ENCODE data around the gene MCU.
"Not testable (repeated sequence)": the region's sequence is repeated elsewhere in the genome, so short reads cannot be mapped to it uniquely, and the experiment has no call there.

Gene MCU

GRCh38 chr10:72687035-72687434, 4.9 kb upstream of the MCU start:
- DNase-seq: no peak

- DNase-seq: no peak
Measured at GRCh38 chr10:72688208-72688651, 3.7 kb upstream of the MCU start.

GRCh38 chr10:72689660-72690059, 2.3 kb upstream of the MCU start:
- DNase-seq: no peak

- DNase-seq: no peak
Measured at GRCh38 chr10:72690071-72690755, 1.7 kb upstream of the MCU start.

GRCh38 chr10:72691470-72691862, 477 bp upstream of the MCU start:
- no peak for DNase-seq

GRCh38 chr10:72692744-72692993, 726 bp downstream of the MCU start:
- no peak for DNase-seq

DNA sequence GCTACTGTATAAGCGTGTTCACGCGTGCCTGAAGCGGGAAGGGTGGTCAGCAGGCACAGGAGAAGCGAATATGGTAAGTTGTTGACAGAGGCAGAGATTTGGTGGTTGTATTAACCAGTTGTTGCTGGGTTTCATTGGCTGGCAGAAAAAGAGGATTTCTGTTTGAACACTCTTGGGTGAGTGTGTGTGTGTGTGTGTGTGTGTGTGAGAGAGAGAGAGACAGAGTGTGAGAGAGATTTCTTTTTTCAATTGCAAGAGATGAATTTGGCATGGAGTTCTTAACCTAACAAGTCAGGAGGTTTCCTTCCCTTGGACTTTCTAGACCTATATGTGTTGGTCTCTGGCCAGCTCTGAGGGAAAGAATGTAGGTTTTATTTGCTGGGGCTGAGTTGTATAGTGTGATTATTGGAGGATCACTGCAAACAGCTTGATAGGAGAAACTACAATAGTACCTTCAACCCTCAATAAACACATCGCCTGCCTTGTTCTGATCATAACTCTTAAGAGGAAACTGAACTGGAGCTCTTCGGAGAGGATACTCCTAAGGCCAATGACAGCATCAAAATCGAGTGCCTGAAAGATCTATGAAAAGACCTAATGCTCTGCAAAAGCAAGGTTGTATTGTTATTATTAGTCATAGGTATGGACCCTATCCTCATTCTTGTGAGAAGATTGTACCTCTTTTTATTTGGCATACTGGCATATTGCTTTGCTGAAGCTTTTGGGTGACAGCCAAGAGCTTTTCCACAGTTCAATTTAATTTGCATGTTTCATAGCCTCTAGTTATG, 1.2 kb downstream of the MCU start:
- DNase-seq: no peak

GRCh38 chr10:72694476-72695369, 2.8 kb downstream of the MCU start:
- no peak for DNase-seq

GRCh38 chr10:72695496-72695895, 3.6 kb downstream of the MCU start:
- DNase-seq: no peak

GRCh38 chr10:72697716-72698115, 5.8 kb downstream of the MCU start:
- no peak for DNase-seq

GRCh38 chr10:72702465-72702864, 10.5 kb downstream of the MCU start:
- DNase-seq: not testable (repeated sequence)

- DNase-seq: no peak
Measured at GRCh38 chr10:72702868-72703581, 11.1 kb downstream of the MCU start.

DNA sequence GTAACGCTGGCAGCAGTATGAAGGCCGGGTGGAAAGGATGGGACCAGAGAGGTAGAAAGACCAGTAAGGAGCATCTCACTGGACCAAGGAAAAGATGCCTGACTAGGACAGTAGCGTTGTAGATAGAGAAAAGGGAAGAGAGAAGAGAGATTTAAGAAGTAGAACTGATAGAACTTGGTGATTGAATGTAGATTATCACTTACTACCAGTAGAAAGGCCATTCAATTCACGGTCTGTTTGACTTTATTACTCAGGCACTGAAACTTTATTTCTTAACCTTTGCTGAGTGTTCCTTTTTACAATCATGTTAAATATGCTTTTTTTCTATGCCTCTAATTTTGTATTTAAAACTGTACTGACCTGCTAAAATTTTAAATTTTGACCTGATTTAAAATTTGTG, 12.2 kb downstream of the MCU start:
- DNase-seq: no peak

DNA sequence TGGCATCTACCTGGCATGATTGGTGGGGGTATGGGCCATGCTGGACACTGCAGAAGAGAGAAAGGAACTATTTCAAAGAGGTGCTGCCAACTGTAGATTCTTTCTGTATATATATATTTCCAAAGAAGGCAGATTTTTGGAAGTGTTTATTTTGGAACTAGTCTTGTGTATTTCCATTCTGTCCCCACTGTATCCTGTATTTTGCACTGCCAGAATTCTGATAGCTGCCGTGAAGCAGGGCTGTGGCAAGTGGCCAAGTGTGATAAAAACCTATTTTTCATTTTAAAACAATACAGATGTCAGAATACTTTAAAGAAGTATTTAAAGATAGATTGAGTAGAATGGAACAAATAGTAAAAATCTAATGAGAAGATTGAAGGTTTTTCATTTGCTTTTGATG, 17.1 kb downstream of the MCU start:
- no peak for DNase-seq

DNA sequence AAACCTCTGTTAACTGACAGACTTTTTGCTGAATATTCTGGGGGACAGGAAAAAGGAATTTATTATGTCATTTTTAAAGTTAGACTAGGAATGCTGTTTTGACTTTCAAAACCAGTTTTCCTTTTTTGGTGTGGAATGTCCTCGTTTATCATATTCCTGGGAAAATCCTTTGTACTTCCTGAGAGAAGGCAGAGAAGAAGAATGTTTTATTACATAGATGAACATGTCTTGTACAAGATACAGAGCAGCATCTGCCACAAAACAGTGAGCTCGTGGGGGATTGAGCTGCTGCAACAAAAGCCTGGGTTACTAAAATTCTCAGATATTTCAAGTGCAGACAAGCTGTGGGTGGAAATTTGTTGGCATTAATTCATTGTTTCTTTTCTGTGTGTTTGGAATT, 20.2 kb downstream of the MCU start:
- no peak for DNase-seq

- DNase-seq: no peak
Measured at GRCh38 chr10:72719941-72720592, 28.1 kb downstream of the MCU start.

GRCh38 chr10:72720814-72721660, 29.1 kb downstream of the MCU start:
- DNase-seq: no peak

DNA sequence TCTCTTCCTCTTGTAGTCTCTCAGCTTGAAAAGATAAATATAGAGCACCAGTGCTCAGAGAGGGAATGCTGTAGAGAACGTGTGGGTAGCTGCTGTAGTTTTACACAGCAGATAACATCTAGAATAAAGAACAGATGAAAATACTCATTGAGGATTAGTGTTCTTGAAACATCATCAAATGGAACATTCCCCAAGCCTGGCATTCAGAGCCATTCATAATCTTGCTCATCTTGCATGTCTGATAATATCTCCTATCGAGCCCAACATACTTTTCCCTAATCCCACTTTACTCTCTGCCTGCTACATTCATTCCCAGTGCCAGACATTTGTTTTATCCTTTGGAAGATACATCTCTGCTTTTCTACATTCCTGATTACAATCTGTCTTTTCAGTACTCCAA, 35.2 kb downstream of the MCU start:
- DNase-seq: no peak

DNA sequence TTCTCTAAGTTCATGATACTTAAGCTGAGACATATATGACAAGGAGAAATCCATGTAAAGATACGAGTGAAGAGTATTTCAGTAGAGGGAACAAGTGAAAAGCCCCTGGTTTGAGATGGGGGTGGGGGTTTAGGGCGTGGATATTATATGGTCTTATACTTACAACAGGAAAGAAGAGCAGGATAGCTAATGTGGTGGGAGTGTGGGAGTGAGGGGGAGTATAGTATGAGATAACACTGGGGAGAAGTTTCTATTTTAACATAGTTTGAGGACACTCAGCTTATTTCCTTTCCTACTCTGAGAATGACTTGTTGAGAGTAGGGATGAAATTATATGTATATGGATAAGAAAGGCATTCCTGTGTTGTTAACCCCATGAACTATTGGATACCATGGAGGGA, 36.5 kb downstream of the MCU start:
- no peak for DNase-seq

DNA sequence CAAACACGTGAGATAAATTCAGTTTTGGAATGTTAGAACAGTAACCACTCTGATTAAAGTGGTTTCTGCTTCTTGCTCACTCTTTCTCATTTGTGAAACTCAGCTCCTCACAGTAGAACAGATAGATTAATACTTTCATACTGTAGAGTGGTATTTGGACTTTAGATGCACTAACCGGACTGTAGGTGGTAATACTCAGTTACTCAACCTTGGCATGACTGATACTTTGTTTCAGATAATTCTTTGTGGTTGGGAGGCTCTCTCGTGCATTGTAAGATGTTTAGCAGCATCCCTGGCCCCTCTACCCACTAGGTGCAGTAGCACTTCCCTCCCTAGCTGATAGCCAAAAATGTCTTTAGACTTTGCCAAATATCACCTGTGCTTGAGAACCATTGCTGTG, 37.6 kb downstream of the MCU start:
- DNase-seq: no peak

DNA sequence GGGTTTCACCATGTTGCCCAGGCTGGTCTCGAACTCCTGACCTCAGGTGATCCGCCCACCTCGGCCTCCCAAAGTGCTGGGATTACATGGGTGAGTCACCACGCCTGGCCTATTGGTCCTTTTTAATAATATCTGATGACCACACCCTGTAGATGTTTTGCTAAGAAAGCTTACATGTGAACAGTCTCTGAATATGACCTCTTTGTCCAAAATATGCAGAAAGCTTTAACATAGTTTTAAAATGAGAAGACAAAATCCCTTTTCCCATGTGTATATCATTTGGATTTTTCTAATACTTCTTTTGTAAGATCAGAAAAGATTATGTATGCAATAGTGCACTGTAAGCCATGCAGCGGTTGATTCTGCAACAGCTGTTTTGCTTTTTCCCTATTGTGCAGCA, 38.5 kb downstream of the MCU start:
- no peak for DNase-seq
